GM18517 (cell line): Measurements from ENCODE around the gene AKAP6.

Experiments used
- ATAC-seq: cut with Tn5 transposase; IDR thresholded peaks from one replicate; pipeline ENCODE4 v1.9.1; 2021; ENCODE audit warnings: mild to moderate bottlenecking, moderate library complexity; ENCODE audit not compliant: unreplicated experiment

The AKAP6 gene

GRCh38 chr14:32332415-32333316, 3.6 kb downstream of the AKAP6 start:
- no peak for ATAC-seq

- ATAC-seq = no peak
These were observed 7.6 kb downstream of the AKAP6 start for GRCh38 chr14:32336702-32337101.

GRCh38 chr14:32337759-32338158, 8.7 kb downstream of the AKAP6 start:
- ATAC-seq = no peak

GRCh38 chr14:32339188-32339587, 10.1 kb downstream of the AKAP6 start:
- ATAC-seq = no peak

- no peak for ATAC-seq
These were observed 13.1 kb downstream of the AKAP6 start for GRCh38 chr14:32341947-32342846.

- no peak for ATAC-seq
These were observed 13.7 kb downstream of the AKAP6 start for GRCh38 chr14:32342847-32343194.

GRCh38 chr14:32343926-32344430, 14.9 kb downstream of the AKAP6 start:
- no peak for ATAC-seq

GRCh38 chr14:32345311-32345791, 16.3 kb downstream of the AKAP6 start:
- ATAC-seq = no peak

GRCh38 chr14:32349322-32349721, 20.2 kb downstream of the AKAP6 start:
- ATAC-seq = no peak

GRCh38 chr14:32350020-32350419, 20.9 kb downstream of the AKAP6 start:
- ATAC-seq = peak; percentile 98

GRCh38 chr14:32352631-32353030, 23.5 kb downstream of the AKAP6 start:
- no peak for ATAC-seq

GRCh38 chr14:32354716-32355115, 25.6 kb downstream of the AKAP6 start:
- no peak for ATAC-seq

- no peak for ATAC-seq
These were observed 29.7 kb downstream of the AKAP6 start for GRCh38 chr14:32358781-32359180.

- no peak for ATAC-seq
These were observed 32.6 kb downstream of the AKAP6 start for GRCh38 chr14:32361674-32362073.

GRCh38 chr14:32363761-32364160, 34.7 kb downstream of the AKAP6 start:
- ATAC-seq = no peak

GRCh38 chr14:32364941-32365340, 35.8 kb downstream of the AKAP6 start:
- ATAC-seq = no peak

GRCh38 chr14:32366256-32366879, 37.3 kb downstream of the AKAP6 start:
- ATAC-seq = no peak

- ATAC-seq = no peak
These were observed 37.9 kb downstream of the AKAP6 start for GRCh38 chr14:32366986-32367385.

- no peak for ATAC-seq
These were observed 38.4 kb downstream of the AKAP6 start for GRCh38 chr14:32367516-32367915.

- no peak for ATAC-seq
These were observed 39.0 kb downstream of the AKAP6 start for GRCh38 chr14:32368107-32368506.

- ATAC-seq = no peak
These were observed 41.6 kb downstream of the AKAP6 start for GRCh38 chr14:32370714-32371113.
